ENCODE measurements around the gene STAT6. TPM values are rescaled to one million over a fixed set of nuclear protein-coding genes. Genes with fewer than 3 reads are reported as not detected.
A peak's percentile ranks its signal among the peaks of the same experiment; 100 is the strongest.

STAT6 gene
- 100 to 1,000 TPM; 298 to 316 TPM for total RNA-seq
- polyA plus RNA-seq = 10 to 100 TPM; 80.2 to 97.1 (median 80.5) TPM
- total RNA-seq = 224 to 552 (median 354) reads per million in 6 experiments

GRCh38 chr12:57111031-57111734 lies at the start of gene STAT6:
Gene STAT6 (minus strand): TSS chr12:57111362. CDS start chr12:57108278, 3,084 bp downstream.
- DNase-seq = peak; percentile 62 to 95 (median 84)
- peak; percentile 63 to 72 for ATAC-seq
- peaks cover 0 to 2% (median 0%) of the 10 kb centered on the region in 5 donors for H3K27me3 Mint-ChIP-seq
- peak within 1 kb of the TSS; percentile 89 to 99 (median 96) for H3K4me3 Mint-ChIP-seq
- POLR2A ChIA-PET = interaction anchor here (0.6 to 16.7 kb wide), 35 partner anchors 13 to 1293 kb away, joined by 3 to 559 read pairs (median 4); partner anchors contain the start of genes BAZ2A, CDK4, DDIT3 and LRP1
- peaks cover 33 to 52% (median 50%) of the 10 kb centered on the region in 4 donors for H3K4me1 Mint-ChIP-seq
- peaks cover 0 to 24% (median 0%) of the 10 kb centered on the region in 3 donors for H3K36me3 Mint-ChIP-seq
- H3K27ac Mint-ChIP-seq = peak within 1 kb of the TSS; percentile 94 to 99 (median 98)
- H3K9me3 Mint-ChIP-seq = no peaks in the 10 kb centered on the region

- Mint-ChIP-seq H3K9me3 (no peaks in the 10 kb centered on the region), H3K4me3 (no peak overlapping the region), H3K36me3 (no peaks in the 10 kb centered on the region), H3K27me3 (peaks cover 0 to 5% (median 0%) of the 10 kb centered on the region in 5 donors), H3K4me1 (peaks cover 4 to 14% (median 9%) of the 10 kb centered on the region in 4 donors), H3K27ac (peak overlapping the region in 1 of 10 donors; percentile 65)
- DNase-seq = no peak
- POLR2A ChIA-PET = no interaction called here
- ATAC-seq = no peak
Measured at GRCh38 chr12:57160741-57161140, 49.6 kb upstream of the STAT6 start.

- H3K4me1 Mint-ChIP-seq = peaks cover 4 to 14% (median 9%) of the 10 kb centered on the region in 4 donors
- POLR2A ChIA-PET = no interaction called here
- no peaks in the 10 kb centered on the region for H3K9me3 Mint-ChIP-seq
- H3K4me3 Mint-ChIP-seq = no peak overlapping the region
- no peaks in the 10 kb centered on the region for H3K36me3 Mint-ChIP-seq
- peaks cover 0 to 5% (median 0%) of the 10 kb centered on the region in 5 donors for H3K27me3 Mint-ChIP-seq
- ATAC-seq (no peak), DNase-seq (no peak)
- H3K27ac Mint-ChIP-seq = peak overlapping the region in 1 of 10 donors; percentile 43
Measured at GRCh38 chr12:57160040-57160439, 48.9 kb upstream of the STAT6 start.

- H3K27me3 Mint-ChIP-seq = peaks cover 0 to 5% (median 0%) of the 10 kb centered on the region in 5 donors
- ATAC-seq = no peak
- POLR2A ChIA-PET = no interaction called here
- DNase-seq = no peak
- H3K4me1 Mint-ChIP-seq = peaks cover 4 to 14% (median 9%) of the 10 kb centered on the region in 4 donors
- no peak overlapping the region for H3K27ac Mint-ChIP-seq
- no peaks in the 10 kb centered on the region for H3K36me3 Mint-ChIP-seq
- no peak overlapping the region for H3K4me3 Mint-ChIP-seq
- no peaks in the 10 kb centered on the region for H3K9me3 Mint-ChIP-seq
Measured at GRCh38 chr12:57159311-57159710, 48.1 kb upstream of the STAT6 start.

- Mint-ChIP-seq H3K9me3 (no peaks in the 10 kb centered on the region), H3K27me3 (peaks cover 0 to 5% (median 0%) of the 10 kb centered on the region in 5 donors), H3K36me3 (no peaks in the 10 kb centered on the region), H3K4me3 (no peak overlapping the region), H3K27ac (no peak overlapping the region), H3K4me1 (peaks cover 4 to 14% (median 9%) of the 10 kb centered on the region in 4 donors)
- ATAC-seq = no peak
- DNase-seq = no peak
- POLR2A ChIA-PET = no interaction called here
Measured at GRCh38 chr12:57158665-57159064, 47.5 kb upstream of the STAT6 start.

- Mint-ChIP-seq H3K36me3 (no peaks in the 10 kb centered on the region), H3K9me3 (no peaks in the 10 kb centered on the region), H3K4me1 (peaks cover 4 to 15% (median 9%) of the 10 kb centered on the region in 4 donors), H3K27me3 (peaks cover 0 to 10% (median 0%) of the 10 kb centered on the region in 5 donors), H3K27ac (no peak overlapping the region), H3K4me3 (no peak overlapping the region)
- POLR2A ChIA-PET = no interaction called here
- ATAC-seq (no peak), DNase-seq (no peak)
Measured at GRCh38 chr12:57158186-57158585, 47.0 kb upstream of the STAT6 start.

GRCh38 chr12:57157588-57158173 lies 46.5 kb upstream of the STAT6 start:
- H3K4me3 Mint-ChIP-seq = no peak overlapping the region

GRCh38 chr12:57156701-57157403 lies 45.7 kb upstream of the STAT6 start:
- DNase-seq = no peak
- Mint-ChIP-seq H3K27me3 (peaks cover 0 to 11% (median 0%) of the 10 kb centered on the region in 5 donors), H3K9me3 (no peaks in the 10 kb centered on the region), H3K4me1 (peaks cover 4 to 16% (median 9%) of the 10 kb centered on the region in 4 donors), H3K27ac (no peak overlapping the region), H3K4me3 (no peak overlapping the region), H3K36me3 (no peaks in the 10 kb centered on the region)
- no peak for ATAC-seq
- POLR2A ChIA-PET = no interaction called here

More at GRCh38 chr12:57157588-57158173, 46.5 kb upstream of the STAT6 start:
- H3K4me1 Mint-ChIP-seq = peaks cover 4 to 16% (median 9%) of the 10 kb centered on the region in 4 donors
- ATAC-seq = no peak
- H3K27me3 Mint-ChIP-seq = peaks cover 0 to 11% (median 0%) of the 10 kb centered on the region in 5 donors
- POLR2A ChIA-PET = no interaction called here
- H3K27ac Mint-ChIP-seq = peak overlapping the region in 1 of 10 donors; percentile 69
- DNase-seq = no peak
- no peaks in the 10 kb centered on the region for H3K9me3 Mint-ChIP-seq
- no peaks in the 10 kb centered on the region for H3K36me3 Mint-ChIP-seq

- H3K36me3 Mint-ChIP-seq = no peaks in the 10 kb centered on the region
- POLR2A ChIA-PET = no interaction called here
- peaks cover 4 to 16% (median 9%) of the 10 kb centered on the region in 4 donors for H3K4me1 Mint-ChIP-seq
- H3K27ac Mint-ChIP-seq = peak overlapping the region in 1 of 10 donors; percentile 27
- H3K27me3 Mint-ChIP-seq = peaks cover 0 to 11% (median 2%) of the 10 kb centered on the region in 5 donors
- DNase-seq (no peak), ATAC-seq (no peak)
- no peak overlapping the region for H3K4me3 Mint-ChIP-seq
- no peaks in the 10 kb centered on the region for H3K9me3 Mint-ChIP-seq
Measured at GRCh38 chr12:57154804-57155434, 43.8 kb upstream of the STAT6 start.

GRCh38 chr12:57154076-57154475 lies 42.9 kb upstream of the STAT6 start:
- ATAC-seq (no peak), DNase-seq (no peak)
- Mint-ChIP-seq H3K36me3 (no peaks in the 10 kb centered on the region), H3K27ac (no peak overlapping the region), H3K4me3 (no peak overlapping the region), H3K27me3 (peaks cover 0 to 11% (median 2%) of the 10 kb centered on the region in 5 donors), H3K9me3 (no peaks in the 10 kb centered on the region), H3K4me1 (peaks cover 4 to 19% (median 9%) of the 10 kb centered on the region in 4 donors)
- POLR2A ChIA-PET = no interaction called here

GRCh38 chr12:57153415-57153997 lies 42.3 kb upstream of the STAT6 start:
- H3K27me3 Mint-ChIP-seq = peaks cover 0 to 11% (median 2%) of the 10 kb centered on the region in 5 donors
- H3K9me3 Mint-ChIP-seq = no peaks in the 10 kb centered on the region
- peaks cover 4 to 19% (median 9%) of the 10 kb centered on the region in 4 donors for H3K4me1 Mint-ChIP-seq
- peak overlapping the region in 2 of 10 donors; percentile 51 to 69 for H3K27ac Mint-ChIP-seq
- no peak for ATAC-seq
- POLR2A ChIA-PET = no interaction called here
- DNase-seq = no peak
- H3K4me3 Mint-ChIP-seq = no peak overlapping the region
- no peaks in the 10 kb centered on the region for H3K36me3 Mint-ChIP-seq

- POLR2A ChIA-PET = interaction anchor here (0.9 kb wide), 1 partner anchor 87 kb away, joined by 3 read pairs; no protein-coding TSS in a partner anchor
- no peak for ATAC-seq
- no peaks in the 10 kb centered on the region for H3K9me3 Mint-ChIP-seq
- no peak for DNase-seq
- no peak overlapping the region for H3K27ac Mint-ChIP-seq
- H3K4me3 Mint-ChIP-seq = no peak overlapping the region
- H3K4me1 Mint-ChIP-seq = peaks cover 2 to 12% (median 4%) of the 10 kb centered on the region in 4 donors
- H3K36me3 Mint-ChIP-seq = no peaks in the 10 kb centered on the region
- peaks cover 0 to 11% (median 2%) of the 10 kb centered on the region in 5 donors for H3K27me3 Mint-ChIP-seq
Measured at GRCh38 chr12:57152639-57153038, 41.5 kb upstream of the STAT6 start.
